ENCODE measurements around the gene MAPK10. TPM values are rescaled to one million over a fixed set of nuclear protein-coding genes. Genes with fewer than 3 reads are reported as not detected.

Gene MAPK10
- total RNA-seq, 1 experiment from 2014 or later: 0.44 TPM

DNA sequence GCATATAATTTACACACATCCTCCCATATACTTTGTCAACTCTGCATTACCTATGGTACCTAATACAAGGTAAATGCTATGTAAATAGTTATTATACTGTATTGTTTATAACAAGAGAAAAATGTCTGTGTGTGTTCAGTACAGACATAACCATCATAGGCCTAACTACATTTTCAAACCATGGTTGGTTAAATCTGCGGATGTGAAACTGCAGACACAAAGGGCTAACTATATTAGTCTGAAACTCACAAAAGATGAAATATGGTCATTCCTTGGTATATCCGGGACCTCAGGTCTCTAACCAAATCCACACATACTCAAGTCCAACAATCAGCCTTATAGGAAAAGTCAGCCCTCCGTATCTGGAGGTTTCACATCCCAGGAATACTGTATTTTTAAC is 13.5 kb downstream of the MAPK10 start:
- no peaks in the 10 kb centered on the region for H4K20me1 ChIP-seq (ENCODE audit: low read length)

DNA sequence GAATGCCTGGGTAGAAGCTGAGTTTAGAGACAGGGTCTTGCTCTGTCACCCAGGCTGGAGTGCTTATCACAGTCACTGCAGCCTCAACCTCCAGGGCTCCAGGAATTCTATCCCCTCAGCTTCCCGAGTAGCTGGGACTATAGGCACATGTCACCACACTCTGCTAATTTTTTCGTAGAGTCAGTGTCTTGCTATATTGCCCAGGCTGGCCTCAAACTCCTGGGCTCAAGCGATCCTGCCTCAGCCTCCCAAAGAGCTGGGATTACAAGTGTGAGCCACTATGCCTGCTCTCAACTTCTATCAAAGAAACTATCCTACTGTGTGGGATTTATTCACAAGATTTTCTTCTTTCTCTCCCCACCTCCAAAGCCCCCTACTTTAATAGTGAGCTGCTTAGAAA is 15.7 kb downstream of the MAPK10 start:
- H2AFZ ChIP-seq (ENCODE audit: low read length): no peak overlapping the region
- H3K79me2 ChIP-seq (ENCODE audit: low read length): no peaks in the 10 kb centered on the region
- no TSS peak for BruUV-seq (replicated peaks)
- H3K27ac ChIP-seq (ENCODE audit: low read length): no peak overlapping the region
- H3K9ac ChIP-seq (ENCODE audit: low read length): no peak overlapping the region
- H3K4me2 ChIP-seq (ENCODE audit: low read length): no peak overlapping the region
- H3K9me3 ChIP-seq (ENCODE audit: low read length): no peaks in the 10 kb centered on the region
- H3K9me2 ChIP-seq (replicated peaks; ENCODE audit: low read length): no peaks in the 10 kb centered on the region
- H3K4me1 ChIP-seq (ENCODE audit: insufficient read depth, low read length): peaks cover 6% of the 10 kb centered on the region
- H3F3A ChIP-seq (ENCODE audit: low read length, unreplicated experiment): no peaks in the 10 kb centered on the region
- H3K27me3 ChIP-seq (ENCODE audit: low read length): no peaks in the 10 kb centered on the region
- ChIA-PET POLR2A (ENCODE audit: unreplicated experiment) (no interaction called here), CTCF (no interaction called here)
- H4K20me1 ChIP-seq (ENCODE audit: low read length): no peaks in the 10 kb centered on the region
- intact Hi-C loops (cut with micrococcal nuclease): no loop called here
- ATAC-seq (no peak), DNase-seq (no peak)
- TF ChIP-seq EZH2 (IDR thresholded peaks at IDR 0.05; ENCODE audit: low read length, unreplicated experiment) (no peak), EZH2phosphoT487 (IDR thresholded peaks at IDR 0.05; ENCODE audit: borderline replicate concordance, low read length) (no peak)
- TF ChIP-seq, protein P1, sequence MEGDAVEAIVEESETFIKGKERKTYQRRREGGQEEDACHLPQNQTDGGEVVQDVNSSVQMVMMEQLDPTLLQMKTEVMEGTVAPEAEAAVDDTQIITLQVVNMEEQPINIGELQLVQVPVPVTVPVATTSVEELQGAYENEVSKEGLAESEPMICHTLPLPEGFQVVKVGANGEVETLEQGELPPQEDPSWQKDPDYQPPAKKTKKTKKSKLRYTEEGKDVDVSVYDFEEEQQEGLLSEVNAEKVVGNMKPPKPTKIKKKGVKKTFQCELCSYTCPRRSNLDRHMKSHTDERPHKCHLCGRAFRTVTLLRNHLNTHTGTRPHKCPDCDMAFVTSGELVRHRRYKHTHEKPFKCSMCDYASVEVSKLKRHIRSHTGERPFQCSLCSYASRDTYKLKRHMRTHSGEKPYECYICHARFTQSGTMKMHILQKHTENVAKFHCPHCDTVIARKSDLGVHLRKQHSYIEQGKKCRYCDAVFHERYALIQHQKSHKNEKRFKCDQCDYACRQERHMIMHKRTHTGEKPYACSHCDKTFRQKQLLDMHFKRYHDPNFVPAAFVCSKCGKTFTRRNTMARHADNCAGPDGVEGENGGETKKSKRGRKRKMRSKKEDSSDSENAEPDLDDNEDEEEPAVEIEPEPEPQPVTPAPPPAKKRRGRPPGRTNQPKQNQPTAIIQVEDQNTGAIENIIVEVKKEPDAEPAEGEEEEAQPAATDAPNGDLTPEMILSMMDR (conservative IDR thresholded peaks at IDR 0.05; ENCODE audit: low read depth, low read length): no peak
- no peak overlapping the region for H3K4me3 ChIP-seq (ENCODE audit: low read length)
- no peaks in the 10 kb centered on the region for H3K36me3 ChIP-seq (ENCODE audit: low read depth, low read length)

More for the DNA sequence above, 13.5 kb downstream of the MAPK10 start:
- ChIA-PET POLR2A (ENCODE audit: unreplicated experiment) (no interaction called here), CTCF (no interaction called here)
- TF ChIP-seq EZH2phosphoT487 (IDR thresholded peaks at IDR 0.05; ENCODE audit: borderline replicate concordance, low read length): no peak
- TF ChIP-seq, protein P1 (conservative IDR thresholded peaks at IDR 0.05; ENCODE audit: low read depth, low read length): no peak
- no peak for TF ChIP-seq EZH2 (IDR thresholded peaks at IDR 0.05; ENCODE audit: low read length, unreplicated experiment)
- DNase-seq: no peak
- Histone ChIP-seq H3K27ac (ENCODE audit: low read length) (no peak overlapping the region), H3K4me3 (ENCODE audit: low read length) (no peak overlapping the region), H3K79me2 (ENCODE audit: low read length) (no peaks in the 10 kb centered on the region), H2AFZ (ENCODE audit: low read length) (no peak overlapping the region), H3K4me1 (ENCODE audit: insufficient read depth, low read length) (no peaks in the 10 kb centered on the region), H3F3A (ENCODE audit: low read length, unreplicated experiment) (no peaks in the 10 kb centered on the region), H3K27me3 (ENCODE audit: low read length) (no peaks in the 10 kb centered on the region), H3K9me3 (ENCODE audit: low read length) (no peaks in the 10 kb centered on the region), H3K9me2 (replicated peaks; ENCODE audit: low read length) (no peaks in the 10 kb centered on the region), H3K9ac (ENCODE audit: low read length) (no peak overlapping the region), H3K4me2 (ENCODE audit: low read length) (no peak overlapping the region), H3K36me3 (ENCODE audit: low read depth, low read length) (no peaks in the 10 kb centered on the region)
- BruUV-seq (replicated peaks): no TSS peak
- ATAC-seq: no peak
- intact Hi-C loops (cut with micrococcal nuclease): no loop called here

DNA sequence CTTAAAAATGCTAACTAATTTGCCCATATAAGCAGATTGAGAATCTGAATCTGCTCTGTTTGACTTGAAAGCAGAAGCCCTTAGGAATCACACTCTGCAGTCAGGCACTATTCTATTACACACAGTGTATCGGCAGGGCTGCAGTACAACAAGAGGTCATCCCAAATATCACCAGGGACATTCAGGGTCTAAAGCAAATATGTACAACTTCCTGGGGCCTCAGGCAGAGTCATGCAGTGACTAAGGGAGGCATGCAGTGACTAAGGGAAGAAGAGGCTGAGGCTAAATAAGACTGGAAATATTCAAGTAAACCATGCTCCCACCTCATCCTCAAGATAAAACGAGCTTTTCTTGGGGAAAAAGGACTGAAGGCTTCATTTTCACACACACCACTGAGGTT is 20.9 kb downstream of the MAPK10 start:
- Histone ChIP-seq H3K27me3 (ENCODE audit: low read length) (no peaks in the 10 kb centered on the region), H2AFZ (ENCODE audit: low read length) (0 out of 2 replicates have a peak overlapping the region, but pooled peaks have one; percentile 47), H3K36me3 (ENCODE audit: low read depth, low read length) (no peaks in the 10 kb centered on the region), H3K9me2 (replicated peaks; ENCODE audit: low read length) (no peaks in the 10 kb centered on the region), H4K20me1 (ENCODE audit: low read length) (no peaks in the 10 kb centered on the region), H3K4me1 (ENCODE audit: insufficient read depth, low read length) (peaks cover 18% of the 10 kb centered on the region), H3F3A (ENCODE audit: low read length, unreplicated experiment) (no peaks in the 10 kb centered on the region), H3K9ac (ENCODE audit: low read length) (no peak overlapping the region), H3K79me2 (ENCODE audit: low read length) (no peaks in the 10 kb centered on the region), H3K4me2 (ENCODE audit: low read length) (peak overlapping the region; percentile 58), H3K27ac (ENCODE audit: low read length) (peak overlapping the region; percentile 51), H3K9me3 (ENCODE audit: low read length) (no peaks in the 10 kb centered on the region), H3K4me3 (ENCODE audit: low read length) (no peak overlapping the region)
- BruUV-seq (replicated peaks): no TSS peak
- DNase-seq: peak; percentile 87
- TF ChIP-seq EZH2 (IDR thresholded peaks at IDR 0.05; ENCODE audit: low read length, unreplicated experiment) (no peak), EZH2phosphoT487 (IDR thresholded peaks at IDR 0.05; ENCODE audit: borderline replicate concordance, low read length) (no peak)
- TF ChIP-seq, protein P1 (conservative IDR thresholded peaks at IDR 0.05; ENCODE audit: low read depth, low read length): no peak
- ChIA-PET CTCF (no interaction called here), POLR2A (ENCODE audit: unreplicated experiment) (no interaction called here)
- intact Hi-C loops (cut with micrococcal nuclease): loop anchor here (2.0 to 5.0 kb wide), 2 partner anchors 28 to 48 kb away; no protein-coding TSS in a partner anchor
- ATAC-seq: peak; percentile 100

Data from PC-3 (cell line).